GM06990 (cell line): ENCODE measurements around the gene KCNJ6.
A peak's percentile ranks its signal among the peaks of the same experiment; 100 is the strongest.
"Not testable (repeated sequence)": the region's sequence is repeated elsewhere in the genome, so short reads cannot be mapped to it uniquely, and the experiment has no call there.

Source experiments
- DNase-seq: peaks from one replicate; pipeline ENCODE4 v3.0.0-alpha.2; 2011; ENCODE audit not compliant: insufficient read length; ENCODE audit errors: extremely low read depth
- H3K27me3 ChIP-seq: replicated peaks from 2 replicates; pipeline ENCODE4 v1.6.0; 2011; ENCODE audit warnings: low read length; ENCODE audit not compliant: control insufficient read depth, insufficient read depth
- H3K36me3 ChIP-seq: 2 replicates; pipeline ENCODE4 v1.5.1; 2011; ENCODE audit warnings: low read length; ENCODE audit not compliant: control insufficient read depth, insufficient read depth
- H3K4me3 ChIP-seq: replicated peaks from 2 replicates; pipeline ENCODE4 v1.5.1; 2011; ENCODE audit warnings: low read depth, mild to moderate bottlenecking, control low read depth, low read length
- CTCF ChIP-seq: IDR thresholded peaks from 2 replicates; pipeline ENCODE4 v1.5.1; 2011; ENCODE audit warnings: low read length, control low read depth, mild to moderate bottlenecking, inconsistent platforms; ENCODE audit not compliant: insufficient read depth, poor library complexity, severe bottlenecking

The KCNJ6 gene

GRCh38 chr21:37762606-37763005, 153.7 kb downstream of the KCNJ6 start:
- no peaks in the 10 kb centered on the region for H3K36me3 ChIP-seq
- no peaks in the 10 kb centered on the region for H3K27me3 ChIP-seq
- TF ChIP-seq CTCF, result no peak
- no peak overlapping the region for H3K4me3 ChIP-seq
- DNase-seq, result no peak

GRCh38 chr21:37761406-37761805, 154.9 kb downstream of the KCNJ6 start:
- H3K36me3 ChIP-seq, H3K4me3 ChIP-seq, H3K27me3 ChIP-seq, DNase-seq: not testable (repeated sequence)

- Histone ChIP-seq H3K27me3 (no peaks in the 10 kb centered on the region), H3K4me3 (no peak overlapping the region), H3K36me3 (no peaks in the 10 kb centered on the region)
- no peak for TF ChIP-seq CTCF
- no peak for DNase-seq
Observed at GRCh38 chr21:37759777-37760176, 156.5 kb downstream of the KCNJ6 start.

GRCh38 chr21:37758982-37759381, 157.3 kb downstream of the KCNJ6 start:
- Histone ChIP-seq H3K4me3 (no peak overlapping the region), H3K36me3 (no peaks in the 10 kb centered on the region), H3K27me3 (no peaks in the 10 kb centered on the region)
- TF ChIP-seq CTCF, result peak; percentile 63
- DNase-seq, result no peak

- Histone ChIP-seq H3K27me3 (no peaks in the 10 kb centered on the region), H3K4me3 (no peak overlapping the region)
Observed at GRCh38 chr21:37757606-37758376, 158.5 kb downstream of the KCNJ6 start.

More at GRCh38 chr21:37757606-37758376, 158.5 kb downstream of the KCNJ6 start:
- DNase-seq, result no peak
- no peaks in the 10 kb centered on the region for H3K36me3 ChIP-seq
- TF ChIP-seq CTCF, result no peak
